BLaER1 treated with 17β-estradiol and CSF1 and Interleukin-3, amounts not matched to agents 10 nM and 100 nM (cell line): ENCODE results near the gene CRELD2.

Experiments used
- H3K27ac ChIP-seq, 11 experiments: shearing (Covaris generic); formaldehyde crosslinking; 2 replicates each; pipeline ENCODE4 v1.8.1; 2022
- H3K27me3 ChIP-seq, 11 experiments: shearing (Covaris generic); formaldehyde crosslinking; 2 replicates each; pipeline ENCODE4 v1.8.1; 2022
- H3K36me3 ChIP-seq, 11 experiments: shearing (Covaris generic); formaldehyde crosslinking; 2 replicates each; pipeline ENCODE4 v1.8.1; 2022
- H3K4me1 ChIP-seq, 10 experiments: shearing (Covaris generic); formaldehyde crosslinking; 2 replicates each; pipeline ENCODE4 v1.8.1; 2022
- H3K4me2 ChIP-seq, 11 experiments: shearing (Covaris generic); formaldehyde crosslinking; 2 replicates each; pipeline ENCODE4 v1.8.1; 2022
- H3K4me3 ChIP-seq, 10 experiments: shearing (Covaris generic); formaldehyde crosslinking; 2 replicates each; pipeline ENCODE4 v1.8.1; 2022
- H3K9ac ChIP-seq, 11 experiments: shearing (Covaris generic); formaldehyde crosslinking; 2 replicates each; pipeline ENCODE4 v1.8.1; 2022
- H3K9me3 ChIP-seq, 11 experiments: shearing (Covaris generic); formaldehyde crosslinking; replicated peaks in 1 of 11; 2 replicates each; pipeline ENCODE4 v1.8.1; 2022
- H4K20me1 ChIP-seq, 11 experiments: shearing (Covaris generic); formaldehyde crosslinking; 2 replicates each; pipeline ENCODE4 v1.8.1; 2022
- Cebpa-rat ChIP-seq, 11 experiments: shearing (Covaris generic); IDR thresholded peaks; 2 replicates each; pipeline ENCODE4 v1.8.1; 2022

CRELD2 gene

GRCh38 chr22:49976439-49977175, 58.2 kb downstream of the CRELD2 start:
- Histone ChIP-seq H3K36me3 (no peaks in the 10 kb centered on the region), H3K27me3 (peaks cover 5 to 12% (median 10%) of the 10 kb centered on the region in 11 experiments; a peak in 21 of 22 replicates), H3K4me1 (peaks cover 21 to 25% (median 23%) of the 10 kb centered on the region in 10 experiments), H4K20me1 (peaks cover 0 to 4% (median 0%) of the 10 kb centered on the region in 11 experiments; a peak in 2 of 22 replicates), H3K27ac (peak overlapping the region in 2 of 11 experiments; percentile 38 to 55; a peak in 1 of 22 replicates), H3K9me3 (peaks cover 19 to 25% (median 22%) of the 10 kb centered on the region in 11 experiments), H3K9ac (no peak overlapping the region), H3K4me2 (peak overlapping the region; percentile 33 to 74 (median 63); a peak in 17 of 22 replicates), H3K4me3 (no peak overlapping the region)
- TF ChIP-seq Cebpa-rat (IDR thresholded peaks at IDR 0.05), result no peak
